ENCODE measurements around the gene SLC12A5.
"Not testable (repeated sequence)": the region's sequence is repeated elsewhere in the genome, so short reads cannot be mapped to it uniquely, and the experiment has no call there.

Gene SLC12A5

GRCh38 chr20:46083101-46083500 is 54.1 kb downstream of the SLC12A5 start:
- DNase-seq, result no peak

- no peak for DNase-seq
Measured at GRCh38 chr20:46083531-46084061, 54.6 kb downstream of the SLC12A5 start.

GRCh38 chr20:46084805-46085178 is 55.8 kb downstream of the SLC12A5 start:
- no peak for DNase-seq

- no peak for DNase-seq
Measured at GRCh38 chr20:46085179-46085851, 56.3 kb downstream of the SLC12A5 start.

- DNase-seq, result no peak
Measured at GRCh38 chr20:46087161-46087560, 58.1 kb downstream of the SLC12A5 start.

GRCh38 chr20:46088409-46089166 is 59.6 kb downstream of the SLC12A5 start:
- peak; percentile 28 for DNase-seq

GRCh38 chr20:46089167-46089416 is 60.1 kb downstream of the SLC12A5 start:
- DNase-seq, result no peak

GRCh38 chr20:46089417-46090388 is 60.7 kb downstream of the SLC12A5 start, which contains the start of gene NCOA5:
NCOA5 (minus strand) TSS chr20:46089962; CDS start chr20:46079424, 10,538 bp downstream.
- DNase-seq, result peak; percentile 98

- DNase-seq, result not testable (repeated sequence)
Measured at GRCh38 chr20:46091622-46092535, 62.9 kb downstream of the SLC12A5 start.

GRCh38 chr20:46093531-46093930 is 64.5 kb downstream of the SLC12A5 start:
- no peak for DNase-seq

- DNase-seq, result peak; percentile 34
Measured at GRCh38 chr20:46099491-46100287, 70.7 kb downstream of the SLC12A5 start.

GRCh38 chr20:46100444-46100843 is 71.4 kb downstream of the SLC12A5 start:
- DNase-seq, result not testable (repeated sequence)

- no peak for DNase-seq
Measured at GRCh38 chr20:46100988-46101387, 72.0 kb downstream of the SLC12A5 start.

GRCh38 chr20:46101957-46102356 is 72.9 kb downstream of the SLC12A5 start:
- DNase-seq, result no peak

GRCh38 chr20:46102940-46103339 is 73.9 kb downstream of the SLC12A5 start:
- no peak for DNase-seq

GRCh38 chr20:46104262-46104661 is 75.2 kb downstream of the SLC12A5 start:
- no peak for DNase-seq

- no peak for DNase-seq
Measured at GRCh38 chr20:46107061-46107460, 78.0 kb downstream of the SLC12A5 start.

GRCh38 chr20:46108435-46108841 is 79.4 kb downstream of the SLC12A5 start:
- no peak for DNase-seq

- DNase-seq, result no peak
Measured at GRCh38 chr20:46108976-46109375, 80.0 kb downstream of the SLC12A5 start.

Measured in retina (tissue), 1 donor.